HCT116 (cell line): ENCODE data around the gene RASAL2. TPM values are rescaled to one million over a fixed set of nuclear protein-coding genes. Genes with fewer than 3 reads are reported as not detected.
A peak's percentile ranks its signal among the peaks of the same experiment; 100 is the strongest.

Source experiments
- ATAC-seq: fragments of 200-7000 bp; cut with Tn5 transposase; 2 replicates; pipeline ENCODE4 v1.9.1; 2020; ENCODE audit warnings: mild to moderate bottlenecking, moderate library complexity
- BruUV-seq: library from RNA; stranded (reverse); fragments of 400-500 nt; replicated peaks from 2 replicates; lab custom pipeline; 2021; lab: Mats Ljungman, UMichigan
- CTCF ChIA-PET: fragments of 300-600 bp; sonication (Branson Sonifier 250); formaldehyde crosslinking; loops from one replicate; lab custom pipeline; 2021; ENCODE audit warnings: antibody characterized with exemption; lab: Charles Lee
- POLR2A ChIA-PET: fragments of 300-600, 350-600 bp; sonication (Branson Sonifier 250); formaldehyde crosslinking; loops from one replicate; lab custom pipeline; 2021; ENCODE audit warnings: antibody characterized with exemption; lab: Charles Lee
- RAD21 ChIA-PET, 2 experiments: fragments of 300-600 bp; sonication (Branson Sonifier 250); formaldehyde crosslinking; loops; one replicate each; lab custom pipeline; 2023; ENCODE audit warnings: low total read pairs in 2 of 2; ENCODE audit not compliant: uncharacterized antibody in 2 of 2, unreplicated experiment in 2 of 2, low non-redundant PET in 1 of 2; lab: Charles Lee
- DNase-seq: peaks from one replicate; pipeline ENCODE4 v3.0.0-alpha.2; 2010; ENCODE audit warnings: low read depth, low spot score
- H2AFZ ChIP-seq: fragments of 200-600 bp; shearing (Covaris generic), sonication (generic); 2 replicates; pipeline ENCODE4 v1.6.1; 2017; ENCODE audit warnings: low read depth, mixed run types, mixed read lengths, antibody characterized with exemption, low read length; ENCODE audit not compliant: poor library complexity, severe bottlenecking
- H3K27ac ChIP-seq: 2 replicates; pipeline ENCODE4 v1.5.1; 2012; ENCODE audit warnings: low read depth, low read length
- H3K27me3 ChIP-seq: fragments of 200-600 bp; sonication (generic); 2 replicates; pipeline ENCODE4 v1.6.1; 2016; ENCODE audit warnings: mixed run types, low read length, mixed read lengths; ENCODE audit not compliant: insufficient read depth
- H3K36me3 ChIP-seq, 2 experiments: fragments of 200-500 bp in 1 of 2; fragments of 200-600 bp in 1 of 2; sonication (Bioruptor generic) in 1 of 2; sonication (generic) in 1 of 2; 2 replicates each; pipeline versions ENCODE4 v1.5.1 to v1.6.1; 2014 to 2016; ENCODE audit warnings: low read length in 2 of 2, inconsistent platforms in 1 of 2, mixed read lengths in 1 of 2, mixed run types in 1 of 2; ENCODE audit not compliant: insufficient read depth in 2 of 2, control insufficient read depth in 1 of 2
- H3K4me1 ChIP-seq, 2 experiments: fragments of 200-600 bp in 1 of 2; sonication (generic) in 1 of 2; 2 replicates each; pipeline versions ENCODE4 v1.5.1 to v1.6.1; 2012 to 2017; ENCODE audit warnings: low read length in 2 of 2, inconsistent platforms in 1 of 2, mild to moderate bottlenecking in 1 of 2, mixed read lengths in 1 of 2, mixed run types in 1 of 2, moderate library complexity in 1 of 2; ENCODE audit not compliant: insufficient read depth in 2 of 2, control insufficient read depth in 1 of 2
- H3K4me2 ChIP-seq: fragments of 200-600 bp; sonication (generic); 2 replicates; pipeline ENCODE4 v1.6.1; 2017; ENCODE audit warnings: mixed run types, low read length, mixed read lengths
- H3K4me3 ChIP-seq, 2 experiments: fragments of 200-600 bp in 1 of 2; sonication (generic) in 1 of 2; replicated peaks in 1 of 2; 2 replicates each; pipeline ENCODE4 v1.5.1; 2011 to 2016; ENCODE audit warnings: low read length in 2 of 2, control low read depth in 1 of 2, low read depth in 1 of 2, mild to moderate bottlenecking in 1 of 2, mixed read lengths in 1 of 2, mixed run types in 1 of 2
- H3K79me2 ChIP-seq: fragments of 200-600 bp; sonication (generic); 2 replicates; pipeline ENCODE4 v1.6.1; 2017; ENCODE audit warnings: mild to moderate bottlenecking, mixed run types, low read length, moderate library complexity, mixed read lengths; ENCODE audit not compliant: insufficient read depth
- H3K9ac ChIP-seq: fragments of 200-600 bp; sonication (generic); 2 replicates; pipeline ENCODE4 v1.6.1; 2016; ENCODE audit warnings: low read length, mixed read lengths
- H3K9me2 ChIP-seq: fragments of 200-600 bp; sonication (generic), shearing (Covaris generic); 2 replicates; pipeline ENCODE4 v1.6.1; 2017; ENCODE audit warnings: mixed run types, mild to moderate bottlenecking, moderate library complexity; ENCODE audit not compliant: insufficient read depth
- H3K9me3 ChIP-seq, 2 experiments: fragments of 200-500 bp in 1 of 2; fragments of 200-600 bp in 1 of 2; sonication (Bioruptor generic) in 1 of 2; sonication (generic) in 1 of 2; 2 replicates each; pipeline ENCODE4 v1.6.1; 2014 to 2017; ENCODE audit warnings: low read length in 2 of 2, mixed read lengths in 2 of 2, inconsistent platforms in 1 of 2, low read depth in 1 of 2, mild to moderate bottlenecking in 1 of 2, mixed run types in 1 of 2, moderate library complexity in 1 of 2; ENCODE audit not compliant: control insufficient read depth in 1 of 2, insufficient read depth in 1 of 2
- H4K20me1 ChIP-seq: fragments of 200-600 bp; sonication (generic), shearing (Covaris generic); 2 replicates; pipeline ENCODE4 v1.6.1; 2017; ENCODE audit warnings: mixed run types, mild to moderate bottlenecking, moderate library complexity; ENCODE audit not compliant: insufficient read depth
- CTCF ChIP-seq, 3 experiments: fragments of 200-600 bp in 1 of 3; sonication (generic) in 1 of 3; IDR thresholded peaks in 2 of 3; conservative IDR thresholded peaks in 1 of 3; 2 replicates each; pipeline ENCODE4 v1.5.1; 2012 to 2017; ENCODE audit warnings: low read depth in 2 of 3, low read length in 2 of 3, antibody characterized with exemption in 1 of 3, borderline replicate concordance in 1 of 3, control low read depth in 1 of 3, mild to moderate bottlenecking in 1 of 3, mixed read lengths in 1 of 3, mixed run types in 1 of 3, moderate library complexity in 1 of 3; ENCODE audit not compliant: insufficient read depth in 1 of 3
- RAD21 ChIP-seq: IDR thresholded peaks from 2 replicates; pipeline ENCODE4 v1.6.1; 2012; ENCODE audit warnings: low read depth, mild to moderate bottlenecking
- SP1 ChIP-seq: IDR thresholded peaks from 2 replicates; pipeline ENCODE4 v1.6.1; 2012; ENCODE audit warnings: low read depth
- SRF ChIP-seq: IDR thresholded peaks from 2 replicates; pipeline ENCODE4 v1.6.1; 2012; ENCODE audit warnings: low read depth
- TCF7L2 ChIP-seq: IDR thresholded peaks from 2 replicates; pipeline ENCODE4 v1.7.0; 2011; ENCODE audit warnings: borderline replicate concordance, inconsistent platforms; ENCODE audit not compliant: insufficient read depth, insufficient read length; ENCODE audit errors: extremely low read depth
- intact Hi-C: fragments of 100-400 bp; cut with micrococcal nuclease; formaldehyde crosslinking; loops from 2 replicates; pipeline ENCODE4 v1.10.0; 2022
- total RNA-seq: library from RNA; stranded (reverse); gene quantifications from one replicate; pipeline ENCODE4 v1.2.1, GENCODE V29; 2021; ENCODE audit not compliant: unreplicated experiment

Gene RASAL2
- total RNA-seq, 1 experiment from 2014 or later, result 11.7 TPM

- no peaks in the 10 kb centered on the region for H3K9me2 ChIP-seq
- peaks cover 12 to 38% of the 10 kb centered on the region in 2 experiments for H3K4me1 ChIP-seq
- no peaks in the 10 kb centered on the region for H3K79me2 ChIP-seq
- ChIA-PET POLR2A (interaction anchor here (0.6 kb wide), 1 partner anchor 285 kb away, joined by 3 read pairs; no protein-coding TSS in a partner anchor), RAD21 (no interaction called here), CTCF (interaction anchor here (0.7 kb wide), 1 partner anchor 21 kb away, joined by 3 read pairs; no protein-coding TSS in a partner anchor)
- intact Hi-C loops, result no loop called here
- no peak for TF ChIP-seq SP1
- TF ChIP-seq TCF7L2, result peak; percentile 53
- no peaks in the 10 kb centered on the region for H3K9me3 ChIP-seq
- H3K4me2 ChIP-seq, result peak overlapping the region; percentile 63
- H2AFZ ChIP-seq, result peak overlapping the region; percentile 98
- peak overlapping the region; percentile 19 for H3K27ac ChIP-seq
- peak overlapping the region; percentile 26 for H3K9ac ChIP-seq
- H4K20me1 ChIP-seq, result no peaks in the 10 kb centered on the region
- H3K27me3 ChIP-seq, result no peaks in the 10 kb centered on the region
- no peak for ATAC-seq
- peak overlapping the region in 1 of 2 experiments; percentile 34; a peak in 2 of 4 replicates for H3K4me3 ChIP-seq
- H3K36me3 ChIP-seq, result no peaks in the 10 kb centered on the region
- no TSS peak for BruUV-seq
- no peak for DNase-seq
These were observed 41.0 kb upstream of the RASAL2 start for GRCh38 chr1:178052650-178053461.

- Histone ChIP-seq H3K9me2 (no peaks in the 10 kb centered on the region), H4K20me1 (no peaks in the 10 kb centered on the region), H3K27ac (no peak overlapping the region), H3K4me3 (no peak overlapping the region), H2AFZ (peak overlapping the region; percentile 98), H3K4me1 (peaks cover 12 to 44% of the 10 kb centered on the region in 2 experiments), H3K4me2 (peak overlapping the region; percentile 8), H3K9me3 (no peaks in the 10 kb centered on the region), H3K27me3 (no peaks in the 10 kb centered on the region), H3K9ac (no peak overlapping the region), H3K79me2 (no peaks in the 10 kb centered on the region), H3K36me3 (no peaks in the 10 kb centered on the region)
- ChIA-PET POLR2A (no interaction called here), CTCF (interaction anchor here (0.9 kb wide), 1 partner anchor 23 kb away, joined by 3 read pairs; no protein-coding TSS in a partner anchor), RAD21 (no interaction called here)
- intact Hi-C loops, result no loop called here
- BruUV-seq, result no TSS peak
- TF ChIP-seq RAD21 (peak; percentile 74), CTCF (IDR thresholded peaks at IDR 0.05 in 2 of 3, conservative IDR thresholded peaks at IDR 0.05 in 1 of 3; ENCODE audit: borderline replicate concordance in 1 of 3, insufficient read depth in 1 of 3, low read depth in 2 of 3, low read length in 2 of 3) (peak; percentile 41 to 59 (median 46); a peak in 4 of 6 replicates), SRF (no peak)
- ATAC-seq, result peak; percentile 67
- DNase-seq, result no peak
These were observed 38.8 kb upstream of the RASAL2 start for GRCh38 chr1:178055093-178055492.
